ENCODE results near the gene P4HTM.
A peak's percentile ranks its signal among the peaks of the same experiment; 100 is the strongest.
"Not testable (repeated sequence)": the region's sequence is repeated elsewhere in the genome, so short reads cannot be mapped to it uniquely, and the experiment has no call there.

Gene P4HTM

GRCh38 chr3:48985831-48986376, 4.1 kb upstream of the P4HTM start:
- no peak for DNase-seq

GRCh38 chr3:48989126-48989795, 780 bp upstream of the P4HTM start:
- no peak for DNase-seq

GRCh38 chr3:48990636-48991469, 812 bp downstream of the P4HTM start:
- DNase-seq: no peak

GRCh38 chr3:48991851-48992545, 2.0 kb downstream of the P4HTM start:
- DNase-seq: no peak

- no peak for DNase-seq
Observed at GRCh38 chr3:48993834-48994233, 3.8 kb downstream of the P4HTM start.

GRCh38 chr3:48996640-48997039, 6.6 kb downstream of the P4HTM start:
- DNase-seq: no peak

GRCh38 chr3:48997102-48997635, 7.1 kb downstream of the P4HTM start:
- no peak for DNase-seq

GRCh38 chr3:48997714-48998637, 7.9 kb downstream of the P4HTM start:
- DNase-seq: no peak

GRCh38 chr3:48999085-48999858, 9.2 kb downstream of the P4HTM start:
- DNase-seq: no peak

GRCh38 chr3:49001155-49001554, 11.1 kb downstream of the P4HTM start:
- DNase-seq: no peak

- DNase-seq: no peak
Observed at GRCh38 chr3:49004352-49005302, 14.6 kb downstream of the P4HTM start.

GRCh38 chr3:49005303-49005680, 15.3 kb downstream of the P4HTM start:
- DNase-seq: no peak

- no peak for DNase-seq
Observed at GRCh38 chr3:49005998-49006397, 16.0 kb downstream of the P4HTM start.

- DNase-seq: no peak
Observed at GRCh38 chr3:49006408-49007067, 16.5 kb downstream of the P4HTM start.

- peak; percentile 96 for DNase-seq
Observed at GRCh38 chr3:49007068-49007770, 17.2 kb downstream of the P4HTM start, which contains the start of gene WDR6. Gene WDR6, plus strand, starts transcription at chr3:49007391. Its CDS starts 41 bp downstream, at chr3:49007432.

- DNase-seq: peak; percentile 71
Observed at GRCh38 chr3:49007771-49008528, 17.9 kb downstream of the P4HTM start.

- DNase-seq: not testable (repeated sequence)
Observed at GRCh38 chr3:49008627-49009026, 18.6 kb downstream of the P4HTM start.

- DNase-seq: no peak
Observed at GRCh38 chr3:49009396-49009795, 19.4 kb downstream of the P4HTM start.
